ENCODE data around the gene ZBTB7B. TPM values are rescaled to one million over a fixed set of nuclear protein-coding genes. Genes with fewer than 3 reads are reported as not detected.

The ZBTB7B gene
- total and polyA plus RNA-seq, 9 of the 15 experiments (the other 6 are each of a cell fraction or from before 2014, with no cell fraction given): 0.04 to 46.5 (median 15.2) TPM

DNA sequence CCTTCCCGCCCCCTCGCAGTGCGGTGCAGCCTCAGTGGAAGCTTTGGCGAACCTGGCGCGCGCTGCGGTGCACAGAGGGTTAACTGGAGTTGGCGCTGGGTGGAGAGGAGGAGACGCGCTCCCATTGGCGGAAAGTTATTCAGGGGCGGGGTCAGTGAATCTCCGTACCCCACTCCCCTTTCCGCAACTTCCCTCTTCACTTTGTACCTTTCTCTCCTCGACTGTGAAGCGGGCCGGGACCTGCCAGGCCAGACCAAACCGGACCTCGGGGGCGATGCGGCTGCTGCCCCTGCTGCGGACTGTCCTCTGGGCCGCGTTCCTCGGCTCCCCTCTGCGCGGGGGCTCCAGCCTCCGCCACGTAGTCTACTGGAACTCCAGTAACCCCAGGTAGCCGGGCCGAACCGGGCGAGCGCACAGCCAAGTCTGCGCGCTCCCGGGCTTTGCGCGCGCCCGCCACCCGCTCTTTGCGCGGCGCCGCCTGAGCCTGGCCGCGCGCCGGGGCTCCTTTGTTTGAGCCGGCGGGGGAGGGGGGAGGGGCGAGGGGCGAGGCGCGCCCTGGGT, 61.0 kb downstream of the ZBTB7B start, which contains the start of gene EFNA4 (continued):
- TF ChIP-seq YBX1 (IDR thresholded peaks at IDR 0.05) (no peak), E2F3 (CRISPR knock-in tag; IDR thresholded peaks at IDR 0.05) (no peak), ZNF449 (CRISPR knock-in tag; IDR thresholded peaks at IDR 0.05) (no peak), BRF2 (IDR thresholded peaks at IDR 0.05; ENCODE audit: borderline replicate concordance, insufficient read depth, insufficient read length) (no peak), HNRNPLL (IDR thresholded peaks at IDR 0.05; ENCODE audit: low read depth, low read length, poor library complexity, severe bottlenecking) (peak; percentile 82), HDAC2 (IDR thresholded peaks at IDR 0.05) (no peak), FOXP1 (CRISPR knock-in tag; IDR thresholded peaks at IDR 0.05) (no peak), ZC3H8 (IDR thresholded peaks at IDR 0.05) (no peak), MBD2 (IDR thresholded peaks at IDR 0.05; ENCODE audit: borderline replicate concordance, low read depth) (0 out of 2 replicates have a peak, but pooled peaks have one; percentile 22), BCOR (IDR thresholded peaks at IDR 0.05) (peak; percentile 30; the same call in 1 of the 2 replicates), NONO (IDR thresholded peaks at IDR 0.05; ENCODE audit: low read depth in 2 of 2, low read length in 1 of 2) (0 out of 4 replicates have a peak, but pooled peaks of 1 of the 2 experiments have one; percentile 47), ELF2 (CRISPR knock-in tag; IDR thresholded peaks at IDR 0.05) (no peak), ZNF707 (CRISPR knock-in tag; conservative IDR thresholded peaks at IDR 0.05) (no peak), UBTF (IDR thresholded peaks at IDR 0.05; ENCODE audit: borderline replicate concordance in 1 of 2, low read depth in 2 of 2, low read length in 2 of 2) (no peak), CHD1 (IDR thresholded peaks at IDR 0.05; ENCODE audit: low read length) (no peak), ZNF431 (CRISPR knock-in tag; IDR thresholded peaks at IDR 0.05) (no peak), EZH2 (IDR thresholded peaks at IDR 0.05; ENCODE audit: borderline replicate concordance, low read depth, low read length) (no peak), ZNF165 (CRISPR knock-in tag; IDR thresholded peaks at IDR 0.05; ENCODE audit: borderline replicate concordance) (no peak)
- TF ChIP-seq, protein P1, sequence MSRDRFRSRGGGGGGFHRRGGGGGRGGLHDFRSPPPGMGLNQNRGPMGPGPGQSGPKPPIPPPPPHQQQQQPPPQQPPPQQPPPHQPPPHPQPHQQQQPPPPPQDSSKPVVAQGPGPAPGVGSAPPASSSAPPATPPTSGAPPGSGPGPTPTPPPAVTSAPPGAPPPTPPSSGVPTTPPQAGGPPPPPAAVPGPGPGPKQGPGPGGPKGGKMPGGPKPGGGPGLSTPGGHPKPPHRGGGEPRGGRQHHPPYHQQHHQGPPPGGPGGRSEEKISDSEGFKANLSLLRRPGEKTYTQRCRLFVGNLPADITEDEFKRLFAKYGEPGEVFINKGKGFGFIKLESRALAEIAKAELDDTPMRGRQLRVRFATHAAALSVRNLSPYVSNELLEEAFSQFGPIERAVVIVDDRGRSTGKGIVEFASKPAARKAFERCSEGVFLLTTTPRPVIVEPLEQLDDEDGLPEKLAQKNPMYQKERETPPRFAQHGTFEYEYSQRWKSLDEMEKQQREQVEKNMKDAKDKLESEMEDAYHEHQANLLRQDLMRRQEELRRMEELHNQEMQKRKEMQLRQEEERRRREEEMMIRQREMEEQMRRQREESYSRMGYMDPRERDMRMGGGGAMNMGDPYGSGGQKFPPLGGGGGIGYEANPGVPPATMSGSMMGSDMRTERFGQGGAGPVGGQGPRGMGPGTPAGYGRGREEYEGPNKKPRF (IDR thresholded peaks at IDR 0.05; ENCODE audit: low read depth, low read length): no peak
- TF ChIP-seq, protein P2, sequence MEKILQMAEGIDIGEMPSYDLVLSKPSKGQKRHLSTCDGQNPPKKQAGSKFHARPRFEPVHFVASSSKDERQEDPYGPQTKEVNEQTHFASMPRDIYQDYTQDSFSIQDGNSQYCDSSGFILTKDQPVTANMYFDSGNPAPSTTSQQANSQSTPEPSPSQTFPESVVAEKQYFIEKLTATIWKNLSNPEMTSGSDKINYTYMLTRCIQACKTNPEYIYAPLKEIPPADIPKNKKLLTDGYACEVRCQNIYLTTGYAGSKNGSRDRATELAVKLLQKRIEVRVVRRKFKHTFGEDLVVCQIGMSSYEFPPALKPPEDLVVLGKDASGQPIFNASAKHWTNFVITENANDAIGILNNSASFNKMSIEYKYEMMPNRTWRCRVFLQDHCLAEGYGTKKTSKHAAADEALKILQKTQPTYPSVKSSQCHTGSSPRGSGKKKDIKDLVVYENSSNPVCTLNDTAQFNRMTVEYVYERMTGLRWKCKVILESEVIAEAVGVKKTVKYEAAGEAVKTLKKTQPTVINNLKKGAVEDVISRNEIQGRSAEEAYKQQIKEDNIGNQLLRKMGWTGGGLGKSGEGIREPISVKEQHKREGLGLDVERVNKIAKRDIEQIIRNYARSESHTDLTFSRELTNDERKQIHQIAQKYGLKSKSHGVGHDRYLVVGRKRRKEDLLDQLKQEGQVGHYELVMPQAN (IDR thresholded peaks at IDR 0.05; ENCODE audit: borderline replicate concordance): no peak

All from K562 (cell line).